NCI-H345 treated with DMSO at 0.1 percent for 48 hours (cell line): Measurements from ENCODE around the gene DCAF10.
"Not testable (repeated sequence)": the region's sequence is repeated elsewhere in the genome, so short reads cannot be mapped to it uniquely, and the experiment has no call there.

ENCODE experiments used
- DNase-seq: peaks from one replicate; lab custom pipeline; 2025; ENCODE audit not compliant: unreplicated experiment; lab: John Stamatoyannopoulos, UW

DCAF10 gene

GRCh38 chr9:37788332-37788731, 12.3 kb upstream of the DCAF10 start:
- DNase-seq = no peak

DNA sequence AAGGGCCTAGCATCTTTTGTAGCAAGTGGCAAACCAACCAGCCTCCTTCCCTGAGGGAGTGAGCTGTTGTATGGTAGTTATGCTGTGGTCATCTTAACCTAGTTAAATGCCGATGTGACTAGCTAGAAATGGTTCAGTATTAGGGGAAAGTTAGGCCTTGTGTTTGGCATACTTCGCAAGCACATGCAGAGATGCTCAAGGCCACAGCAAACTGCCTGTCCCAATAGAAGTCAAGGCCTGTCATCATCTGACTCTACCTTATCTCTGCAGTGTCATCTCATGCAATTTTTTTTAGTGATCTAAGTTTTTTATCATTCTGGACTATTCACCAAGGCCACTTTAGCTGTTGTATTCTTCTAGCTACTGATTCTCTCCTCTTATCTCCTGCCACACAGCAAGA, 10.5 kb upstream of the DCAF10 start:
- no peak for DNase-seq

- no peak for DNase-seq
Measured at GRCh38 chr9:37792122-37792521, 8.5 kb upstream of the DCAF10 start.

DNA sequence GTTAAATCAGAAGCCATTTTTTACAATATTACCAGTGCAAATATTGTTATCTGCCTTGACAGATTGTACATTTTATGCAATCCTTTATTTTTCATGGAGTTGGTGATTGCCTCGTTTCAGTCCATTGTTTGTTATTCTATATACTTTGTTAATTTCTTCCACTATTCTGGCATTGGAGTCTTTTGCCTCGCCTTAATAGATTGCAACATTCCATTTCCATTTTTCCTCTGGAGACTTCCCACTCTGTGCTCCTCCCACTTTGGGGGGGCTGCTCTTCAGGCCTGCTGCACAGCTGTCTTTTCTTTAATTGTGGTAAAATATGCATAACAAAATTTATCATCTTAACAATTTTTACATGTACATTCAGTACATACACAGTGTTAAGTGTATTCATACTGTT, 4.4 kb upstream of the DCAF10 start:
- no peak for DNase-seq

- no peak for DNase-seq
Measured at GRCh38 chr9:37798677-37799076, 1.9 kb upstream of the DCAF10 start.

GRCh38 chr9:37801287-37801850, 772 bp downstream of the DCAF10 start:
- DNase-seq = no peak

GRCh38 chr9:37801959-37802711, 1.5 kb downstream of the DCAF10 start:
- DNase-seq = no peak

GRCh38 chr9:37806271-37806670, 5.7 kb downstream of the DCAF10 start:
- no peak for DNase-seq

- not testable (repeated sequence) for DNase-seq
Measured at GRCh38 chr9:37809676-37810075, 9.1 kb downstream of the DCAF10 start.

- DNase-seq = no peak
Measured at GRCh38 chr9:37811906-37812476, 11.4 kb downstream of the DCAF10 start.

DNA sequence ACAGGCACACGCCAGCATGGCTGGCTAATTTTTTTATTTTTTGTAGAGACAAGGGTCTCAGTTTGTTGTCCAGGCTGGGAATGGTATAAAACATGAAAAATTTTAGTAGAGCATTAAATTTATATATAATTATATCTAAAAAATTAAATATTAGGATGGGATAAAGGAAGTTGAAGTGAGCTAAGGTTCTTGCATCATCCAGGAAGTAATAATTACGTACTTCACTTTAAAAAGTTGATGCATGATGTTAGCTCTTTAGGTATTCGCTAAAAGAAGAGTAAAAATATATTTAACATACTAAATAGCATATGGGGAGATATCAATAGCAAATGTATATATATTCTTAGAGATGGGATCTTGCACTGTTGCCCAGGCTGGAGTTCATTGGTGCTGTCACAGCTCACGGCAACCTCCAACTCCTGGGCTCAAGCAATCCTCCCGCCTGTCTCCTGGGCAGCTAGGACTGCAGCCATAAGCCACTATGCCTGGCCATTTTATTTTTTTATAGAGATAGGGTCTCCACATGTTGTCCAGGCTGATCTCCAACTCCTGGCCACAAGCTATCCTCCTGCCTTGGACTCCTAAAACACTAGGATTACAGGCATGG, 12.3 kb downstream of the DCAF10 start:
- no peak for DNase-seq

- DNase-seq = no peak
Measured at GRCh38 chr9:37818849-37819248, 18.3 kb downstream of the DCAF10 start.

GRCh38 chr9:37820142-37820541, 19.5 kb downstream of the DCAF10 start:
- DNase-seq = no peak

DNA sequence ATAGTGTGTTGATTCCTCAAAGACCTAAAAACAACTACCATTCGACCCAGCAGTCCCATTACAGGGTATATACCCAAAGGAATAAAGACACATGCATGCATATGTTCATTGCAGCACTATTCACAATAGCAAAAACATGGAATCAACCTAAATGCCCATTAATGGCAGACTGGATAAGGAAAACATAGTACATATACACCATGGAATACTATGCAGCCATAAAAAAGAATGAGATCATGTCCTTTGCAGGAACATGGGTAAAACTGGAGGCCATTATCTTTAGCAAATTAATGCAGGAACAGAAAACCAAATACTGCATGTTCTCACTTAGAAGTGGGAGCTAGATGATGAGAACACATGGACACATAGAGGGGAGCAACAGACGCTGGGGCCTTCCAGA, 24.6 kb downstream of the DCAF10 start:
- not testable (repeated sequence) for DNase-seq

- DNase-seq = no peak
Measured at GRCh38 chr9:37827483-37828165, 27.0 kb downstream of the DCAF10 start.

DNA sequence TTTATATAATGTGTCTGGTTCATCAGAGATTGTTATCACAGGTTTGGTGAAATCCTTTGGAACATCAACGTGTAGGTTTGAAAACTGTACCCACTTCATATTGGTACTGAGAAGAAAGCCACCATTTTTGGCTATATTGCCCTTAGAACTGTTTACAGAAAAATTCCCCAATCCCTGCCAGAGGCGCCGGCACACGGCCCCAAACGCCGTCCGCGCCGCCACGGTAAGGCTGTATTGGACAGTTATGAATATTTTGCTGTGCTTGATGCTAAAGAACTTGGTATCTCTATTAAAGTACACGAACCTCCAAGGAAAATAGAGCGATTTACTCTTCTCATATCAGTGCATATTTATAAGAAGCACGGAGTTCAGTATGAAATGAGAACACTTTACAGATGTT, 35.2 kb downstream of the DCAF10 start:
- no peak for DNase-seq

DNA sequence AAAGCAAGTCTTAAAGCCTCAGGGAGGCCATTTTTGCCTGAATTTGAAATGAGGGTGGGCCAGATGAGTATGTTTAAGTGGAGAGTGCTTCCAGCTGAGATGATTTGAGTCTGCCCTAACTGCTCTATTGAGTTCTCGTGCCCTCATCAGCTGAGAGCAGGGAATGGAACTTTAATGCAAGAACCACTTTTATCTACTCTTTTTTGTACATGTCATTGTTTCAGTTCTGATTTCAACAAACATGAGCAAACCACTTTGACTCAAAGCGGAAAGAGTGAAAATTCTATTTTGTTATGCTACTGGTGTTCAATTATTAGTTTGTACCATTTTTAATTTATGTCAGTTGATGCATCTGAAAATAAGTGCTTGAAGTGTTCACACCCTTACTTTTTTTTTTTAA, 35.8 kb downstream of the DCAF10 start:
- DNase-seq = no peak

- DNase-seq = no peak
Measured at GRCh38 chr9:37839496-37840461, 39.2 kb downstream of the DCAF10 start.

GRCh38 chr9:37840560-37841194, 40.1 kb downstream of the DCAF10 start:
- DNase-seq = no peak

- DNase-seq = no peak
Measured at GRCh38 chr9:37852222-37852621, 51.6 kb downstream of the DCAF10 start.
